HepG2 (cell line): ENCODE measurements around the gene VASN. TPM values are rescaled to one million over a fixed set of nuclear protein-coding genes. Genes with fewer than 3 reads are reported as not detected.

Experiments used
- GABPA ChIP-seq, 2 experiments: IDR thresholded peaks; 2 replicates each; pipeline ENCODE4 v1.6.1; 2011 to 2016; ENCODE audit warnings: low read depth in 2 of 2, low read length in 1 of 2, missing biosample characterization in 1 of 2, missing genetic modification characterization in 1 of 2
- HNF4G ChIP-seq, 2 experiments: sonication (generic) in 1 of 2; formaldehyde crosslinking in 1 of 2; IDR thresholded peaks; 2 replicates each; pipeline versions ENCODE4 v1.4.0 to v1.6.1; 2011 to 2020; ENCODE audit warnings: borderline replicate concordance in 2 of 2, low read depth in 2 of 2, mild to moderate bottlenecking in 2 of 2, low read length in 1 of 2, missing genetic modification reagents in 1 of 2, moderate library complexity in 1 of 2
- KAT7 ChIP-seq: IDR thresholded peaks from 2 replicates; pipeline ENCODE4 v1.6.1; 2018; ENCODE audit warnings: borderline replicate concordance, missing compliant biosample characterization
- KAT8 ChIP-seq: IDR thresholded peaks from 2 replicates; pipeline ENCODE4 v1.6.1; 2016; ENCODE audit warnings: missing genetic modification reagents, missing compliant biosample characterization
- KDM5B ChIP-seq: sonication (generic); formaldehyde crosslinking; IDR thresholded peaks from 2 replicates; pipeline ENCODE4 v1.4.0; 2020; ENCODE audit warnings: missing genetic modification reagents, mild to moderate bottlenecking, borderline replicate concordance
- KMT2A ChIP-seq: sonication (generic); formaldehyde crosslinking; IDR thresholded peaks from 2 replicates; pipeline ENCODE4 v1.4.0; 2020; ENCODE audit warnings: missing genetic modification reagents
- NR2F1 ChIP-seq, 2 experiments: fragments of 450-650 bp in 1 of 2; formaldehyde crosslinking in 1 of 2; IDR thresholded peaks; 2 replicates each; pipeline versions ENCODE4 v1.5.0 to v1.6.1; 2016 to 2020; ENCODE audit warnings: mild to moderate bottlenecking in 1 of 2, missing compliant biosample characterization in 1 of 2, missing genetic modification reagents in 1 of 2, moderate library complexity in 1 of 2
- PAX8 ChIP-seq: sonication (generic); formaldehyde crosslinking; IDR thresholded peaks from 2 replicates; pipeline ENCODE4 v1.8.0; 2022; ENCODE audit warnings: mild to moderate bottlenecking, missing genetic modification reagents, borderline replicate concordance
- REST ChIP-seq, 2 experiments: IDR thresholded peaks; 2 replicates each; pipeline ENCODE4 v1.6.1; 2011 to 2012; ENCODE audit warnings: low read length in 2 of 2, borderline replicate concordance in 1 of 2, low read depth in 1 of 2, mild to moderate bottlenecking in 1 of 2, moderate library complexity in 1 of 2
- SKIL ChIP-seq: sonication (generic); formaldehyde crosslinking; IDR thresholded peaks from 2 replicates; pipeline ENCODE4 v1.8.0; 2022; ENCODE audit warnings: missing genetic modification reagents, mild to moderate bottlenecking, moderate library complexity, borderline replicate concordance
- THYN1 ChIP-seq: sonication (generic); formaldehyde crosslinking; IDR thresholded peaks from 2 replicates; pipeline ENCODE4 v1.8.1; 2023; ENCODE audit warnings: low read depth, mild to moderate bottlenecking, moderate library complexity, missing genetic modification reagents, borderline replicate concordance
- ZNF282 ChIP-seq: fragments of 450-650 bp; IDR thresholded peaks from 2 replicates; pipeline ENCODE4 v1.6.1; 2018; ENCODE audit not compliant: partially characterized antibody
- ZNF468 ChIP-seq: sonication (generic); formaldehyde crosslinking; IDR thresholded peaks from 2 replicates; pipeline ENCODE4 v1.8.0; 2022; ENCODE audit warnings: mild to moderate bottlenecking, moderate library complexity, missing genetic modification reagents
- ZNF550 ChIP-seq: sonication (generic); formaldehyde crosslinking; IDR thresholded peaks from 2 replicates; pipeline ENCODE4 v1.4.0; 2020; ENCODE audit warnings: mild to moderate bottlenecking, missing genetic modification reagents, borderline replicate concordance
- ZNF670 ChIP-seq: sonication (generic); formaldehyde crosslinking; IDR thresholded peaks from 2 replicates; pipeline ENCODE4 v1.8.0; 2022; ENCODE audit warnings: mild to moderate bottlenecking, missing genetic modification reagents, borderline replicate concordance
- ZNF776 ChIP-seq: sonication (generic); formaldehyde crosslinking; IDR thresholded peaks from 2 replicates; pipeline ENCODE4 v1.4.0; 2020; ENCODE audit warnings: mild to moderate bottlenecking, missing genetic modification reagents
- ZZZ3 ChIP-seq: sonication (generic); formaldehyde crosslinking; IDR thresholded peaks from 2 replicates; pipeline ENCODE4 v1.4.0; 2020; ENCODE audit warnings: missing genetic modification reagents, mild to moderate bottlenecking, borderline replicate concordance
- polyA plus RNA-seq, 8 experiments: library from polyadenylated mRNA; depleted of rRNA in 3 of 8; stranded (reverse) in 7 of 8; unstranded in 1 of 8; fragments of >200 nt; fragmentation: Illumina TruSeq in 4 of 8; extraction: Trizol in 4 of 8; gene quantifications; 2 replicates each; pipeline versions ENCODE4 v1.2.1 to v1.2.3, GENCODE V29; 2011 to 2016; ENCODE audit warnings: low read depth in 4 of 8, missing spikeins in 1 of 8, mixed read lengths in 1 of 8; ENCODE audit not compliant: insufficient read depth in 1 of 8
- total RNA-seq, 5 experiments: library from RNA; depleted of rRNA; stranded (reverse); fragments of >200 nt; fragmentation: Illumina TruSeq; extraction: Trizol; gene quantifications; 2 replicates each; pipeline ENCODE4 v1.2.3, GENCODE V29; 2016; ENCODE audit warnings: low read depth in 1 of 5
- TF ChIP-seq, protein P1 (sequence below): sonication (generic); formaldehyde crosslinking; IDR thresholded peaks from 2 replicates; pipeline ENCODE4 v1.4.0; 2020; ENCODE audit warnings: missing genetic modification reagents, mild to moderate bottlenecking, borderline replicate concordance
- TF ChIP-seq, protein P2 (sequence below): sonication (generic); formaldehyde crosslinking; conservative IDR thresholded peaks from 2 replicates; pipeline ENCODE4 v1.4.0; 2020; ENCODE audit warnings: missing genetic modification reagents

VASN gene
- total and polyA plus RNA-seq, 2 of the 13 experiments (the other 11 are each of a cell fraction or from before 2014, with no cell fraction given): 8.4 to 18.2 TPM

DNA sequence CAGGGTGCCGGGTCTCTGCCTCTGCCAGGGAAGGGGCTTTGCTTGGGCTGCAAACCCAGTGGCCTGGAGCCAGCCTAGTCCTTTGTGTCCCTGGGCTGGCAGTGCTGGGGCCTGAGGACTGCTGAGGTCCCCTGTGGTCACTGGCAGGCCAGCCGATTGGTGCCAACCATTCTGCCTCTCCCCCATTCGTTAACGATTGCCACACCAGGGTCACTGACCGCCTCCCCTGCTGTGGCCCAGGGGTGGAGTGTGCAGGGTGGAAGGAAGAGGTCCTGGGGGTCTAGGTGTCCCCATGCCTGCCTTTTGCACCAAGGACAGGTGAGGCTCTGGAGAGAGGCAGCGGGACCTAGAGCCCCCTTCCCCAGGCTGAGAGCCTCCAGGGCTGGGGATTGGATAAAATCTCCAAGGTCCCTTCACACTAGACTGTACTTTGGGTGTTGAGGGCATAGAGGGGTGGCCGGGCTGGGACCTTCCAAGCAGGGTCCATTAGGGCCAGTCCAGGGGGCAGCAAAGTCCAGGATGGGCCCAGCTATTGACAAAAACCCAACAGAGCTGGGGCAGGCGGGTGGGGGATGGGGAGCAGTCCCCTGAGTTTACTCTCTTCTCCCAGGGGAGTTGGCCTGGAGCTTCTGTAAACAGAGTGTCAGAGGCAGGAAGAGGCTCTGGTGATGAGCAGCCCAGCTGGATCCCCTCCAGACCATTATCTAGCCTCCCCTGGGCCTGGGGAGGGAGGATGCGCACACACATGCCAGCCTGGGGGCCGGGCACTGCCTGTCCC, 1.1 kb downstream of the VASN start (continued):
- TF ChIP-seq SKIL (CRISPR knock-in tag) (0 out of 2 replicates have a peak, but pooled peaks have one; percentile 42), ZNF282 (no peak), ZZZ3 (CRISPR knock-in tag) (no peak), GABPA (IDR thresholded peaks at IDR 0.05; ENCODE audit: low read depth, low read length) (no peak), GABPA (CRISPR knock-in tag; IDR thresholded peaks at IDR 0.05; ENCODE audit: low read depth) (no peak), HNF4G (IDR thresholded peaks at IDR 0.05; ENCODE audit: borderline replicate concordance, low read depth, low read length) (peak; percentile 93), HNF4G (CRISPR knock-in tag; IDR thresholded peaks at IDR 0.05; ENCODE audit: borderline replicate concordance, low read depth) (no peak; the same call in 1 of the 2 replicates), ZNF776 (no peak; the same call in 1 of the 2 replicates), PAX8 (no peak), ZNF468 (CRISPR knock-in tag) (no peak), REST (IDR thresholded peaks at IDR 0.05; ENCODE audit: borderline replicate concordance in 1 of 2, low read depth in 1 of 2, low read length in 2 of 2) (peak in 1 of 2 experiments; percentile 21; a peak in 1 of 4 replicates), NR2F1 (CRISPR knock-in tag; IDR thresholded peaks at IDR 0.05) (peak in 1 of 2 experiments; percentile 37; a peak in 2 of 4 replicates), KAT8 (CRISPR knock-in tag) (peak; percentile 60; the same call in 1 of the 2 replicates), KMT2A (CRISPR knock-in tag) (no peak), KDM5B (CRISPR knock-in tag) (peak; percentile 39; the same call in 1 of the 2 replicates), KAT7 (CRISPR knock-in tag) (no peak), ZNF550 (CRISPR knock-in tag) (no peak), ZNF670 (CRISPR knock-in tag) (no peak), THYN1 (CRISPR knock-in tag) (no peak)
- TF ChIP-seq, protein P1, sequence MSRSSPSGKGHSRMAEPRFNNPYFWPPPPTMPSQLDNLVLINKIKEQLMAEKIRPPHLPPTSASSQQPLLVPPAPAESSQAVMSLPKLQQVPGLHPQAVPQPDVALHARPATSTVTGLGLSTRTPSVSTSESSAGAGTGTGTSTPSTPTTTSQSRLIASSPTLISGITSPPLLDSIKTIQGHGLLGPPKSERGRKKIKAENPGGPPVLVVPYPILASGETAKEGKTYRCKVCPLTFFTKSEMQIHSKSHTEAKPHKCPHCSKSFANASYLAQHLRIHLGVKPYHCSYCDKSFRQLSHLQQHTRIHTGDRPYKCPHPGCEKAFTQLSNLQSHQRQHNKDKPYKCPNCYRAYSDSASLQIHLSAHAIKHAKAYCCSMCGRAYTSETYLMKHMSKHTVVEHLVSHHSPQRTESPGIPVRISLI (CRISPR knock-in tag): no peak
- TF ChIP-seq, protein P2, sequence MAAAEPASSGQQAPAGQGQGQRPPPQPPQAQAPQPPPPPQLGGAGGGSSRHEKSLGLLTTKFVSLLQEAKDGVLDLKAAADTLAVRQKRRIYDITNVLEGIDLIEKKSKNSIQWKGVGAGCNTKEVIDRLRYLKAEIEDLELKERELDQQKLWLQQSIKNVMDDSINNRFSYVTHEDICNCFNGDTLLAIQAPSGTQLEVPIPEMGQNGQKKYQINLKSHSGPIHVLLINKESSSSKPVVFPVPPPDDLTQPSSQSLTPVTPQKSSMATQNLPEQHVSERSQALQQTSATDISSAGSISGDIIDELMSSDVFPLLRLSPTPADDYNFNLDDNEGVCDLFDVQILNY (CRISPR knock-in tag): no peak
